AG04449 (cell line): Measurements from ENCODE around the gene OR2AG1.

Experiments used
- CTCF ChIA-PET: fragments of 350-600 bp; formaldehyde crosslinking; extraction: SDS; loops from one replicate; lab custom pipeline; 2021; ENCODE audit warnings: antibody characterized with exemption; lab: Yijun Ruan, JAX
- POLR2A ChIA-PET: fragments of 400-600, 350-600 bp; formaldehyde crosslinking; extraction: SDS; loops from one replicate; lab custom pipeline; 2020; ENCODE audit warnings: antibody characterized with exemption, inconsistent platforms; lab: Yijun Ruan, JAX
- DNase-seq: peaks from one replicate; pipeline ENCODE4 v3.0.0-alpha.2; 2010; ENCODE audit warnings: low read depth, low spot score
- H3K4me3 ChIP-seq: 2 replicates; pipeline ENCODE4 v1.5.1; 2011; ENCODE audit warnings: low read depth, mild to moderate bottlenecking, control low read depth, low read length
- CTCF ChIP-seq: IDR thresholded peaks from one replicate; pipeline ENCODE4 v1.5.1; 2011; ENCODE audit warnings: mild to moderate bottlenecking, moderate library complexity, low read length, control low read depth, inconsistent platforms; ENCODE audit not compliant: insufficient read depth; ENCODE audit errors: missing control alignments

Gene OR2AG1

GRCh38 chr11:6737872-6738466 lies 44.9 kb upstream of the OR2AG1 start:
- POLR2A ChIA-PET, result no interaction called here
- H3K4me3 ChIP-seq, result no peak overlapping the region
- peak; percentile 58 for TF ChIP-seq CTCF
- CTCF ChIA-PET, result interaction anchor here (0.9 to 10.3 kb wide), 15 partner anchors 10 to 359 kb away, joined by 3 to 141 read pairs (median 4); no protein-coding TSS in a partner anchor
- no peak for DNase-seq

- no peak for TF ChIP-seq CTCF
- ChIA-PET POLR2A (no interaction called here), CTCF (interaction anchor here (0.9 to 10.3 kb wide), 10 partner anchors 10 to 74 kb away, joined by 3 to 141 read pairs (median 8); no protein-coding TSS in a partner anchor)
- H3K4me3 ChIP-seq, result no peak overlapping the region
- DNase-seq, result no peak
Measured at GRCh38 chr11:6738590-6738989, 44.2 kb upstream of the OR2AG1 start.

GRCh38 chr11:6742260-6742659 lies 40.6 kb upstream of the OR2AG1 start:
- DNase-seq, result no peak
- TF ChIP-seq CTCF, result no peak
- ChIA-PET POLR2A (no interaction called here), CTCF (interaction anchor here (10.3 kb wide), 1 partner anchor 8 kb away, joined by 141 read pairs; no protein-coding TSS in a partner anchor)
- no peak overlapping the region for H3K4me3 ChIP-seq

- POLR2A ChIA-PET, result no interaction called here
Measured at GRCh38 chr11:6745018-6745417, 37.8 kb upstream of the OR2AG1 start.

GRCh38 chr11:6745465-6746015 lies 37.3 kb upstream of the OR2AG1 start:
- CTCF ChIA-PET, result interaction anchor here (1.3 to 12.0 kb wide), 3 partner anchors 7 to 17 kb away, joined by 3 to 141 read pairs (median 54); no protein-coding TSS in a partner anchor
- H3K4me3 ChIP-seq, result no peak overlapping the region
- no peak for TF ChIP-seq CTCF
- no peak for DNase-seq
- POLR2A ChIA-PET, result no interaction called here

More at GRCh38 chr11:6745018-6745417, 37.8 kb upstream of the OR2AG1 start:
- H3K4me3 ChIP-seq, result no peak overlapping the region
- CTCF ChIA-PET, result interaction anchor here (5.6 to 12.0 kb wide), 2 partner anchors 7 to 11 kb away, joined by 54 to 141 read pairs; no protein-coding TSS in a partner anchor
- TF ChIP-seq CTCF, result no peak
- no peak for DNase-seq

GRCh38 chr11:6746086-6746618 lies 36.7 kb upstream of the OR2AG1 start:
- TF ChIP-seq CTCF, result no peak
- ChIA-PET POLR2A (no interaction called here), CTCF (interaction anchor here (1.1 to 12.0 kb wide), 4 partner anchors 8 to 24 kb away, joined by 3 to 141 read pairs (median 28); no protein-coding TSS in a partner anchor)

More at GRCh38 chr11:6746086-6746618, 36.7 kb upstream of the OR2AG1 start:
- no peak overlapping the region for H3K4me3 ChIP-seq
- no peak for DNase-seq
